GM19395 (cell line): ENCODE measurements around the gene CALHM6.

ENCODE experiments used
- ATAC-seq: cut with Tn5 transposase; IDR thresholded peaks from one replicate; pipeline ENCODE4 v1.9.1; 2021; ENCODE audit warnings: mild to moderate bottlenecking, moderate library complexity; ENCODE audit not compliant: unreplicated experiment

Gene CALHM6

DNA sequence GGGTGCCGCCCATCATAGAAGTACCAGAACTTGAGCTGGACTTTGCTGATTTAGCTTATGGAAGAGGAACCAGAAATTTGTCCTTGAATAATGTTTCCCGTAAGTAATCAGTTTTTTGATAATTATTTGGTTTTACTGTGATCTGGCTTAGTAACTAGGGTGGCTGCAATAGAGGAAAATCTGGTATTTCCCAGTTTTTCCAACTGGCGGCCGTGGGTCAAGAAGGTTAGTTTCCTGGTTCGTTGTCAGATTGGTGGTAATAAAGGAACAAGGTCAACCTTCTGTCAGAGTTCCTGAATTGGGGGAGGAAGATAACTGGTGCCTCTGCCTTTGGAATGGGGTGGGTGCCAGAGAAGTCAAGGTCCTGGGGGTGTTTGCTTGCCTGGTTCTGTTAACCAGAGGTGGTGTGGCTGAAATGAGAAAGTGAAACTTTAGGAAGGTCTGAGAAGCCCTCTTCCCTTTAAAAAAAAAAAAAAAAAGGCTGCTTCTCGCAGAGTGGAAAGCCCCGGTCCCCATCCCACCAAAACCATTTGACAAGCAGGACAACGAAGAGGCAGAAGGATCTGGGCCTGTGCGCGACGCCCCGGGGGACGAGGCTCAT is at the start of gene CALHM6:
CALHM6 (plus strand) TSS at position 45 of the 601 bp plus-strand sequence; CDS start at position 600, 555 bp downstream.
- ATAC-seq = peak; percentile 10

DNA sequence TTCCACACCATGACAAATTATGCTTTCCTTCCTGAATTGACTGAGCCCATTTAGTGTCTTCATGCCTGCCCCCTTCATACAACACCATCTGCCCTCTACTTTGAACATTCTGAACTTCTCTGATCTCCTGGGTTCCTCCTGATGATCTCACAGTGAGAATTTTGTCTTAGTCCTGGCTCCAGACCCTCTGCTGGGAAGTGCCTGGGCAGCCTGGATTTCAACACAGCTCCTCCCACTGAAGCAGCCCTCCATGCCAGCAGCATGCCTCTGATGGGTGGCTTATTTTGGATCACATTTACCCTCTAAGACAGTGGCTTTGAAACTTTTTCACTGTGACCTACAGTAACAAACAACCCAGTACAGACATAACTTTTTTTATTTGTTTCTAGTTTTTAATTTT is 48.9 kb upstream of the CALHM6 start:
- no peak for ATAC-seq

DNA sequence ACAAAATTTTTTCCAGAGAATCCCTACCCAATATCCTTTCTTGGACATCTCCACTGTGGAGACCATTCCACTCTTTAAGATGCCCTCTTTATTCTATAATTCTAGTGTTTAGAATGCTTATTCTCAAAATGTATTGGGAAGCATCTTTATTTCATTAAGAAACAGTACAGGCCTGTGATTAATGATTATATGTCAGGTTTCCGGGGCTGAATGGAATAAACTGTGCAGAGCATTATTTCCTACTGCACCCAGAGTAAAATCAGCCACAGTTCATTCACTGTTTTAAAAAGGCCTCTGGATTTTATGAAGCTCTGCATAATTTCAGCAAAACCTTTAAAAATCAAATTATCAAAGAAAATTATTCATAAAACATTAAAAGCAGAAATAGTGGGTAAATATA is 47.8 kb upstream of the CALHM6 start:
- ATAC-seq = no peak

DNA sequence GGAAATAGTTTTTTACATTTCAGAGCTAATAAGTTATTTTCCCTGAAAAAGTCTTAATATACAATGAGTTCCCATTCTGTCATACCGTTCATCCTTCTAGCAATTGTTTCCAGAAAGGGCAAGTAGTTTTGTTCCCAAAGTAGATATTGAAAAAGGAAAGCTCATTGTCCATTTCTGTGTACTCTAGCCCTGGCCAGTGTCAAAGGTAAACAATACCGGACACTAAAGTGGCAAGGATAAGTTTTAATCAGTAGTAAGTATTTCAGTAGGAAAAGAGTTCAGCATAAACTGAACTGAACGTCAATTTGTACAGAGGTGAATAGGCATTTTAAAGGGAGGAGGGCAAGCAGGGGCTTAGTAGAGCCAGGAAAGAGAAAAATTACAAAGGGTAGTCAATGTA is 43.5 kb upstream of the CALHM6 start:
- ATAC-seq = no peak

DNA sequence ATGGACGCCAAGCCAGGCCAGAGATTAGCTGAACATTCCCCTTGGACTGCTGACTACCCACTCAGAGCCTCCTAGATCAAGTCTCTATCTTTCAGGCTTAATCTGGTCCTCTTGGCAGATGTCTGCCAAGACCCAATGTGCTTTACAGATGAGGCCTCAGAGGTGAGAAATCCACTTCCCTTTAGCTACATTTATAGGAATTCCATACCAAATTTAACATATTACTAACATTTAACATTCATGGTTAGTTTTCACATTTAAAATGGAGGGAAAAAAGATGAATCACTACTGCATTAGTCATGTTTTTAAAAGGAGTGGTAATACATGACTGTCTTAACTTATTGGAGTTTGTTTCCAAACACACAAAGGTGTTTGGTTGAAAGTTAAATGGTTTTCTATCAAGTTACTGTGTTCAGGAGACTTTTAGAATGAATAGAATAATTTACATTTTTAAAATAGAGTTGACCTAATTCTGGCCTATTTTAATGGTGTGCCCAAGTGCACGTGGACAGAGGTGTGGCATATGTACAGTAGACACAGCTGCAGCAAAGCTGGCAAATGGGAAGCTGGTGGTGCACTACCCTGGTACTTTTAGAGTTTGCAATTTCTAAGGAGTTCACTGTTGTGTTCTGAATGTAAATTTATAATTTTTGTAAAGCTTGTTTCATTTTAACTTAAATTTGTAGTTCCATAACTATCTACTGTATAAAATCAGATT is 41.9 kb upstream of the CALHM6 start:
- no peak for ATAC-seq

DNA sequence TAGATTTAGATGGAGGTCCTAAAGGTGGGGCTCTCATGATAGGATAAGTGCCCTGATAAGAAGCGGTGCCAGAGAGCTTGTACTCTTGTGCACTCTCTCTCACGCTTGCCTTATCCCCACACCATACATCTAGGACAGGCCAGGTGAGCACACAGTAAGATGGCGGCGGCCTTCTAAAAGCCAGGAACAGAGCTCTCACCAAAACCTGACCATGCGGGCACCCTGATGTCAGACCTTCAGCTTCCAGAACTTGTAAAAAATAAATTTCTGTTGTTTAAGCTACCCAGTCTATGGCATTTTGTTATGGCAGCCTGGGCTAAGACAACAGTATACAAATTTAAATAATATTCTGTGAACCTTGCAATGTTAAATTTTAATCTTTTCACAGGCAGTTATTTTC is 40.8 kb upstream of the CALHM6 start:
- no peak for ATAC-seq

DNA sequence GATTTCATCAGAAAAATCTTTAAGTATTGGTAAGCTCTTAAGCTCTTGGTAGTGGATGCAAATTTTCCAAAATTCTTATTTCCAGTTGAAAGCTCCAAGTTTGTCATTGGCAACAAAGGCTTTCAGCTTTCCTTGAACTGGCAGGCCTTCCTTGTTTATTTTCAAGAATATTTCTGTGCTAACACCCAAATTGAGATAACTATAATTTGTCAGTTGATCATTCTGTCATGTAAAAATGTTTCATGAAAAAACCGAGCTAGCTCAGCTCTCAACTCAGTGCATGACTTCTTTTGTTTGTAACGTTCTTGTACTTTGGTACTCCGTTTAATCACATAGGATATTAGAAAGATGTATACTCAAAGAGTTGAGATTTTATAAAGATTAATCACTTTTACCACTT is 38.9 kb upstream of the CALHM6 start:
- ATAC-seq = no peak

DNA sequence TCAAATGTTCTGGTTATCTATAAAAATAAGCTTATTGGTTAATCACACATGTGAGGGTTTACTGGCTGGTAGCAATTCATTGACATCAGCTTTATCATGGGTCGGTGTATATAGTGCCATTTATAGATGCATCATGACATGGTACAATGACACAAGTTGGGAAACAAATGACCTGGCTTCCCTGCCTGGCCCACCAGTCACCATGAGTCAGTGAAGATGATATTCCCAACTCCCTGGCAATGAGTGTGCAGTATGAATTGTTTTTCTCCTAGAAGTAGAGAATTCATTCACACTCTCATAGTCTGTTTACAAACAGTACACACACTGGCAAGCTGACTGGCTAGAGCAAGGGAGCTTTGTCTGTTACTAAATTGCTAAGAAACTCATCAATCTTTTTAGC is 37.2 kb upstream of the CALHM6 start:
- no peak for ATAC-seq

DNA sequence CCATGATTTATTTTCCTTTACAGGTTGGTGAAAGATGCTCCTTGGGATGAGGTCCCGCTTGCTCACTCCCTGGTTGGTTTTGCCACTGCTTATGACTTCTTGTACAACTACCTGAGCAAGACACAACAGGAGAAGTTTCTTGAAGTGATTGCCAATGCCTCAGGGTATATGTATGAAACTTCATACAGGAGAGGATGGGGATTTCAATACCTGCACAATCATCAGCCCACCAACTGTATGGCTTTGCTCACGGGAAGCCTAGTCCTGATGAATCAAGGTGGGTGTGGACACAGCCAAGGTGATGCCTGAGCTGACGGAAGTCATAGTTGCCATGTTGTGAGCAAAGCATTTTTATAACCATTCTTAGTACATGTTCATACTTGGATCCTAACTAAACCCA is 34.6 kb upstream of the CALHM6 start:
- no peak for ATAC-seq

DNA sequence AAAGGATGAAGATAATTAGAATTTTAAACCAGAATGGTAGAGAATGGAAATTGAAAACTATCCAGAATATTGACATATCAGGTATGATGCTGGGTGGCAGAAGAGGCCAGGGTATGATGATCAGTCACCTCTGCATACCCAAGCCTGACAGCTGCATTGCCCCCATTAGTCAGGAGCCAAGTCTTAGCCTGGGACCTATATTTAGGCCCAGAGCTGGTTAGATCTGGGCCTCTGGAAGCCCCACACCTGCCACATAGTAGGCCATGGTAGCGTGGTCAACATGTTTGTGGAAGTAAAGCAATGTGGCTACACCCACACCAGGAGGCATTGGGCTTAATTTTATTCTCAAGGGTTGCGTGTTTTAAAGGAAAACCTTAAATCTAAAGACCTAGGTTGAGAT is 32.1 kb upstream of the CALHM6 start:
- ATAC-seq = no peak

DNA sequence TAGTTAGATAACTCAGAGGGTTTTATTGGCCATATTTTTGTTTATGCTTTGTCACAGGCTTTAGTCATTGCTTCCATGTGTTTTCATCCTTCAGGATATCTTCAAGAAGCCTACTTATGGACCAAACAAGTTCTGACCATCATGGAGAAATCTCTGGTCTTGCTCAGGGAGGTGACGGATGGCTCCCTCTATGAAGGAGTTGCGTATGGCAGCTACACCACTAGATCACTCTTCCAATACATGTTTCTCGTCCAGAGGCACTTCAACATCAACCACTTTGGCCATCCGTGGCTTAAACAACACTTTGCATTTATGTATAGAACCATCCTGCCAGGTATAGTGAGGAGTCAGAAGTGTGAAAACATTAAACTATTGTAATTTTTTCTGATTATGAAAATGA is 30.3 kb upstream of the CALHM6 start:
- no peak for ATAC-seq

DNA sequence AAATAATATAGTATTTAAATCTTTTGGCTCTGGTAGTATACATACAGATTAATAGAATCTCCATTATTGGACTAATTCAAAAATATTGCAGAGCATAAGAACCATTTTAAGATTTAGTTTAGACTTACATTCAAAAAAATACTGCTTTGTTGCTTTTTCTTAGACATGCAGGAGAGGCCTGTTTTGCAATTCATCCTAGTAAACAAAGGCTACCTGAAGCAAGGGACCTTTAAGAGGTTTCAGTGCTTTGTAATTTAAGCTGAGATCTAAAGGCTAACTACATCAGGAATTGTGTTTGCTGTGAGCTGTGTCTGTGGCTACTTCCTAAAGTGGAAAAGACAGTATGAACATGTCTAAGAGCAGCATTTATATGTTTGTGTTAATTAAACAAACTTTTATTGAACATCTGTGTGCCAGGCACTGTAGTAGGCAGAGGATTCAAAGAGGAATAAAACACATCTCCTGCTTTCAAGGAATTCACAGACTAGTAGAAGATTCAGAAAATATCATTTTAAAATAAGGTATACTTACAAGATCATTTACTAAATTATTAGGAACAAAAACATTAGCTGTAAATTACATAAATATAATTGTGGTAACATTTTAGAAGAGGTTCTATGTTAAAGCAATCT is 29.1 kb upstream of the CALHM6 start:
- ATAC-seq = no peak

DNA sequence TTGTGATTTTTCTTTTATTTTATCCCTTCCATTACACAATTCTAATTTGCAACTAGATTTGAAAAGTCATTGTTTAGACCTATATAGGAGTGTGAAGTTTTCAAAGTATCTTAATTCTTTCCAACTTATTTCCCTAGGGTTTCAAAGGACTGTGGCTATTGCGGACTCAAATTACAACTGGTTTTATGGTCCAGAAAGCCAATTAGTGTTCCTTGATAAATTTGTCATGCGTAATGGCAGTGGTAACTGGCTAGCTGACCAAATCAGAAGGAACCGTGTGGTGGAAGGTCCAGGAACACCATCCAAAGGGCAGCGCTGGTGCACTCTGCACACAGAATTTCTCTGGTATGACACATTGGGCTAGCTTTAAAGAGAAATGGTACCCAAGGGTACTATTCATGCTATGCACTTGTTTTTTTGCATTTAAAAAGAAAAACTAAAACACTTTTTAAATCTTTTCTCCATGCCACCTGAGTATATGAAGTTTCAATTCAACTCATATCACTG is 27.9 kb upstream of the CALHM6 start:
- ATAC-seq = no peak

DNA sequence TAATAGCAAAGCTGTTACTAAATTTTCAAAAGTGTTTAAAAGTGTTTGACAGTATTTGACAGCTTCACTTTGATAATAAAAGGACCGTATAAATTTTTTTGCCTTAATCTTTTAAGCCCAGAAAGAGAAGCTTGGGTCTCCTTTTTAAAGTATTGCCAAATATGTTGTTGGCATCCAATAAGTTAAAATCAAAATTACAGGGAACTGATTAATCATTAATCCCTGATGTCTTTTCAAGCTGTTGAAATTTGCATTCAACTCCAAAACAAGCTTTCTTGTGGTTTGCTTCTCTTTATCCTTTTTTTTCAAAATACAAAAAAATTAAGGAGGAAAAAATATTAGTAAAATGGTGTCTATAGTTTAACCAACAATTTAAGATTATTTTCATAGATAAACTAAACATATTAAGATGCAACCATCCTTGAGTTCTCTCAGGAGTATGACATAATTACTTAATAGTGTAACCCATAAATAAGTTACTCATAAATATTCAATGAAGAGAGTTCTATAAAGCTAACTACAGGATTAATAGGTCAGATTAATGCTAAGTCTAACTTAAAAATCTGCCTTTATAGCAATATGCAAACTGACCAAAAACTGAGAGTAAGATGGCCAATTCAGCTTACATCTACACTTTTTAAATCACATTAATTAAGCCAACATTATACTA is 27.0 kb upstream of the CALHM6 start:
- no peak for ATAC-seq

DNA sequence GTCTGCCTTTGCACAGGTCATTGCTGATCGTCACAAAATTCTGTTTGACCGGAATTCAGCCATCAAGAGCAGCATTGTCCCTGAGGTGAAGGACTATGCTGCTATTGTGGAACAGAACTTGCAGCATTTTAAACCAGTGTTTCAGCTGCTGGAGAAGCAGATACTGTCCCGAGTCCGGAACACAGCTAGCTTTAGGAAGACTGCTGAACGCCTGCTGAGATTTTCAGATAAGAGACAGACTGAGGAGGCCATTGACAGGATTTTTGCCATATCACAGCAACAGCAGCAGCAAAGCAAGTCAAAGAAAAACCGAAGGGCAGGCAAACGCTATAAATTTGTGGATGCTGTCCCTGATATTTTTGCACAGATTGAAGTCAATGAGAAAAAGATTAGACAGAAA is 24.6 kb upstream of the CALHM6 start:
- ATAC-seq = no peak

DNA sequence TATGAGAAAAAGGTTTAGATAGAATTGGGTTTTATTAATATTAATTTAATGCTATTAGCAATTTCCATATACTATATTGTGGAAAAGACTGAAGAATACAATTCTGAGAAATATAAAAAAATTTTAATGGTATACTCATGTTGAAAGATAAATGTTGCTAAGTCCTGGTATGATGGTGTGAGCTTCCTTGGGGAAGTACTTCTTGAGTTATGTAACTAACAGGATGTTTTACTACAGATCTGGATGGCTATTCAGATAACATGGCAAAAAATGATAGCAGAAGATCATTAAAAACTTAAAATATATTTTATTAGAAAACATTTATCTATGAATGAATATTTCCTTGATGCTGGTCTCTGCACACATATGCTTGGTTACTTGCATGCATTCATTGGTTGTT is 23.5 kb upstream of the CALHM6 start:
- ATAC-seq = no peak

DNA sequence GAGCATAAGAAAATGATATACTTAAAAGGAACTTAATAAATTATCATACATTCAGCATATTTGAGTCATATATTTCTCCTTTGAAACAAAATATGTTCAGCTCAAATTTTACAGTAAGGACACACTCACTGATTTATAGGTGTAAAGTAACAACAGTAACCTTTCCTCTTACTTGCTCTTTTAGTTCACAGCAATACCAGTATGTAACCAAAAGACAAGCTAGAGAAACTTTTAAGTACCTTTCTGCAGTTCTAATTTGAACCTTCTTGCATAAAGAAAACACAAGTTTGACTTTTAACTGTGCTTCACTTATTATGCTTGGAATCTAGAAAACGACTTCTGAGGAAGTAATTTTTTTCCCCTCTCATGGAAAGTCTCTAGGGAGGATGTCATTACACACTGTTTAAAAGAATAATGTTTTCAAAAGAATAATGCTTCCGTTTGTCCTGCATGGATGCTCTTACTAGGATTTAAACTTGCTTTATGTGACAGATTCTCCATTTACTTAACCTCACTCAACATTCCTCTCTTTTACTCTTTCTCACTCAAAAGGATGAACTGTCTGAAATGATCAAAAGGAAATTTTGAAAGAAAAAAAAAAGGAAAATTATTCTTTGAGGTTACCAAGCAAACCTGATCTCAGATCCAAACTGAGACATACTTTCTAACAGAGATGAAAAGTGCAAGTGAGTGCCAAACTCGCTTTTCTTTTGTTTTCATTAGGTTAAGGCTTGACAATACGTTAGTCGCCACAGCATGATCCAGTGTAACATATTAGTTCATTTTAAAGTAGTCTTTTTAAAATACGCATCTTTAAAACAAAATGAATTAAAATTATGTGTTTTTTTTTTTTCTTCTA is 22.4 kb upstream of the CALHM6 start:
- ATAC-seq = no peak

DNA sequence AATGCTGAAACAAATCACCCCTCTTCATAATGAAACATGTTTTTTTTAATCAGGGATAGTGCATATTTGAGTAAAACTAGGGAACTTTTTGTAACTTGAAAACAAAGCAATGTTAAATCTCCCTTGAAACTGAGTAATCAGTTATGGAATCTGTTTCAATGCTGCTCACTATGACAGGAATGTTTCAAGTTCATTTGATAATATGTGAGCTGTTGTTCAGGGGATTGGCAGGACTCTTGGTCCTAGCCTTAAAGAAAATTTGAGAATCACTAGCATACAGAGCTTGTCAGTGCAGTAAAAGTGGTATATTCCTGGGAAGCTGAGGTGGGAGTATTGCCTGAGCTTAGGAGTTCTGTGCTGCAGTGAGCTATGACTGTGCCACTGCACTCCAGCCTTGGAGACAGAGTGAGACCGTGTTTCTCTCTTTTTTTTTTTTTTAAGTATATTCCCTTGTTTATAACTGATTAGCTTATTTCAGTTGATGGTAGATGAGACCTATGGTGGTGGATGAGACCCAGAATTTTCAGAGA is 21.6 kb upstream of the CALHM6 start:
- no peak for ATAC-seq

DNA sequence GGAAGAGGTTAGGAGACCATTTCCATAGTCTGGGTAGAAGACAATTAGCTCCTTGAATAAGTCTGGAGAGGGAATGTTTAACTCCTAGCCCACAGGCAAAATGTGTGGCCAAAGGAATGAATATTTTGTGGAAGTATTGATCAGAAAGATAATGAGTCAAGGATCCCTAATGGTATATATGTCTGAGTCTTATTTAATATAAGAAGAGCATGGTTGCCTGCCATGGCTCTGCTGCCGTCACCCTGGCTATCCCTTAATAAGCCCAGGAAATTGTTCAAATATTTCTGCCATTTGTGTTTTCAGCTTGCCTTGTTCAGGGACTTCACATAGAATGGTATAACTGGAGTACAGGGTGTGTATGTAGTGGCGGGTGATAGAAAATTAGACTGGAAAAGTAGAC is 18.1 kb upstream of the CALHM6 start:
- ATAC-seq = no peak

DNA sequence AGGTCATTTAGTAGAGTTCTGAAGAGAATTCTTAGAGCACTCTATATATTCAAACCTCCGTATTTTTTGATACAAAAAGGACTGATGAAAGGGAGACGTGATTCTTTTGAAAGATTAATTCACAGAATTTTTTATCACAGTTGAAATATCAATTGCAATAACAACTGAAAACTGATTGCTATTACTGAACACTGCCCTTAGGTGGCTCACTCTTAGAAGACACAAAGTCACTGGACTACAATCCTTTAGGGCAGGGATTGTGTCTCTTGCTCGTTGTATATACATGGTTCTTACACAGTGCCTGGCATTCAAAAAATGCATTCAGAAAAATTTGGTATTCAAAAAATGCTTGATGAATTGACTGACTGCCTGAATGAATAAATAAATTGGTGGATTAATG is 17.1 kb upstream of the CALHM6 start:
- ATAC-seq = peak; percentile 61

DNA sequence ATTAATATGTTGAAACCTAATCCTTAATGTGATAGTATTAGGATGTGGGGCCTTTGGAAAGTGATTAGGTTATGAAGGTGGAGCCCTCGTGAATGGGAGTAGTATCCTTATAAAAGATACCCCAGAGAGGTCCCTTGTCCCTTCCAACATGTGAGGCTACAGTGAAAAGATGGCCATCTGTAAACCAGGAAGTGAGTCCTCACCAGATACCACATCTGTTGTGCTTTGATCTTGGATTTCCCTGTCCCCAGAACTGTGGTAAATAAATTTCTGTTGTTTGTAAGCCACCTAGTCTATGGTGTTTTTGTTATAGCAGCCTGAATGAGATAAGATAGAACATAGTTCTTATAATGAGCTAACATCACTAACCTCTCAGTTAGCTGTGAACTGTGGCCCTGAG is 16.6 kb upstream of the CALHM6 start:
- ATAC-seq = no peak
